ENCODE data around the gene ZIC4. TPM values are rescaled to one million over a fixed set of nuclear protein-coding genes. Genes with fewer than 3 reads are reported as not detected.
A peak's percentile ranks its signal among the peaks of the same experiment; 100 is the strongest.

Gene ZIC4
- total RNA-seq, 1 donor from 2014 or later: not detected

- peaks cover 99% of the 10 kb centered on the region for H3K27me3 ChIP-seq (ENCODE audit: low read depth)
- intact Hi-C loops (cut with DNase I): no loop called here
- ATAC-seq: no peak
- peak overlapping the region; percentile 39 for H3K4me3 ChIP-seq
- no peak overlapping the region for H3K27ac ChIP-seq
- no peak for TF ChIP-seq CTCF (IDR thresholded peaks at IDR 0.05)
- H3K9me3 ChIP-seq: no peaks in the 10 kb centered on the region
- DNase-seq: no peak
- peaks cover 33% of the 10 kb centered on the region for H3K4me1 ChIP-seq
- no peaks in the 10 kb centered on the region for H3K36me3 ChIP-seq
These were observed 3.8 kb upstream of the ZIC4 start for GRCh38 chr3:147410116-147410525.

GRCh38 chr3:147409143-147410115 is 3.1 kb upstream of the ZIC4 start, which contains the start of gene ZIC1:
ZIC1 (plus strand) TSS chr3:147409365; CDS start chr3:147410113, 748 bp downstream.
- H3K36me3 ChIP-seq: no peaks in the 10 kb centered on the region
- no peaks in the 10 kb centered on the region for H3K9me3 ChIP-seq
- intact Hi-C loops (cut with DNase I): no loop called here
- H3K27me3 ChIP-seq (ENCODE audit: low read depth): peaks cover 99% of the 10 kb centered on the region
- peak within 1 kb of the TSS; percentile 39 for H3K4me3 ChIP-seq
- H3K4me1 ChIP-seq: peaks cover 33% of the 10 kb centered on the region
- TF ChIP-seq CTCF (IDR thresholded peaks at IDR 0.05): no peak
- DNase-seq (no peak), ATAC-seq (no peak)
- no peak within 1 kb of the TSS for H3K27ac ChIP-seq

GRCh38 chr3:147408188-147409100 is 2.1 kb upstream of the ZIC4 start:
- intact Hi-C loops (cut with DNase I): no loop called here
- ATAC-seq (no peak), DNase-seq (no peak)
- Histone ChIP-seq H3K36me3 (no peaks in the 10 kb centered on the region), H3K9me3 (no peaks in the 10 kb centered on the region), H3K27me3 (ENCODE audit: low read depth) (peaks cover 100% of the 10 kb centered on the region), H3K27ac (no peak overlapping the region), H3K4me1 (peaks cover 33% of the 10 kb centered on the region), H3K4me3 (no peak overlapping the region)
- no peak for TF ChIP-seq CTCF (IDR thresholded peaks at IDR 0.05)

GRCh38 chr3:147407498-147408187 is 1.3 kb upstream of the ZIC4 start:
- TF ChIP-seq CTCF (IDR thresholded peaks at IDR 0.05): no peak
- Histone ChIP-seq H3K4me1 (peaks cover 26% of the 10 kb centered on the region), H3K27ac (no peak overlapping the region), H3K27me3 (ENCODE audit: low read depth) (peaks cover 100% of the 10 kb centered on the region), H3K36me3 (no peaks in the 10 kb centered on the region), H3K4me3 (no peak overlapping the region), H3K9me3 (no peaks in the 10 kb centered on the region)
- intact Hi-C loops (cut with DNase I): no loop called here
- DNase-seq: no peak
- no peak for ATAC-seq

- intact Hi-C loops (cut with DNase I): no loop called here
- H3K27ac ChIP-seq: no peak overlapping the region
- H3K4me3 ChIP-seq: no peak overlapping the region
- H3K4me1 ChIP-seq: peaks cover 26% of the 10 kb centered on the region
- peaks cover 100% of the 10 kb centered on the region for H3K27me3 ChIP-seq (ENCODE audit: low read depth)
- no peaks in the 10 kb centered on the region for H3K9me3 ChIP-seq
- ATAC-seq: no peak
- no peak for TF ChIP-seq CTCF (IDR thresholded peaks at IDR 0.05)
- DNase-seq: no peak
- H3K36me3 ChIP-seq: no peaks in the 10 kb centered on the region
These were observed 763 bp upstream of the ZIC4 start for GRCh38 chr3:147407114-147407497.
